HG03280 (cell line): ENCODE results near the gene LTBP3.
"Not testable (repeated sequence)": the region's sequence is repeated elsewhere in the genome, so short reads cannot be mapped to it uniquely, and the experiment has no call there.

Source experiments
- ATAC-seq: cut with Tn5 transposase; IDR thresholded peaks from one replicate; pipeline ENCODE4 v1.9.1; 2021; ENCODE audit warnings: mild to moderate bottlenecking, moderate library complexity; ENCODE audit not compliant: unreplicated experiment

Gene LTBP3

GRCh38 chr11:65538232-65538914 lies 19.8 kb downstream of the LTBP3 start:
- ATAC-seq, result no peak

- no peak for ATAC-seq
Measured at GRCh38 chr11:65537620-65538231, 20.4 kb downstream of the LTBP3 start.

- no peak for ATAC-seq
Measured at GRCh38 chr11:65537296-65537597, 20.9 kb downstream of the LTBP3 start.

- no peak for ATAC-seq
Measured at GRCh38 chr11:65536412-65537295, 21.5 kb downstream of the LTBP3 start.

- no peak for ATAC-seq
Measured at GRCh38 chr11:65535102-65535501, 23.1 kb downstream of the LTBP3 start.

- ATAC-seq, result no peak
Measured at GRCh38 chr11:65532388-65533064, 25.6 kb downstream of the LTBP3 start.

GRCh38 chr11:65530157-65530496 lies 28.0 kb downstream of the LTBP3 start:
- no peak for ATAC-seq

- ATAC-seq, result no peak
Measured at GRCh38 chr11:65529475-65530156, 28.5 kb downstream of the LTBP3 start.

GRCh38 chr11:65528819-65529350 lies 29.3 kb downstream of the LTBP3 start:
- ATAC-seq, result no peak

- ATAC-seq, result no peak
Measured at GRCh38 chr11:65526744-65527143, 31.4 kb downstream of the LTBP3 start.

- peak; percentile 14 for ATAC-seq
Measured at GRCh38 chr11:65525546-65526480, 32.3 kb downstream of the LTBP3 start.

- ATAC-seq, result peak; percentile 66
Measured at GRCh38 chr11:65524741-65525545, 33.2 kb downstream of the LTBP3 start, which contains the start of gene SCYL1. Gene SCYL1 (plus strand): TSS chr11:65525083. CDS start chr11:65525154, 71 bp downstream.

- ATAC-seq, result no peak
Measured at GRCh38 chr11:65524014-65524740, 34.0 kb downstream of the LTBP3 start.

- ATAC-seq, result not testable (repeated sequence)
Measured at GRCh38 chr11:65523631-65523968, 34.6 kb downstream of the LTBP3 start.

- ATAC-seq, result not testable (repeated sequence)
Measured at GRCh38 chr11:65522718-65523630, 35.2 kb downstream of the LTBP3 start.

- not testable (repeated sequence) for ATAC-seq
Measured at GRCh38 chr11:65521777-65522521, 36.2 kb downstream of the LTBP3 start.
